Skeletal muscle satellite cell (primary cell): ENCODE results near the gene NOS1AP.
"Not testable (repeated sequence)": the region's sequence is repeated elsewhere in the genome, so short reads cannot be mapped to it uniquely, and the experiment has no call there.

Source experiments
- H3K27me3 ChIP-seq: 2 replicates; pipeline ENCODE4 v1.7.0; 2013; ENCODE audit warnings: low read length; ENCODE audit not compliant: control insufficient read depth, insufficient read depth
- H3K36me3 ChIP-seq: 2 replicates; pipeline ENCODE4 v1.7.0; 2013; ENCODE audit warnings: mild to moderate bottlenecking, control low read depth, low read length; ENCODE audit not compliant: insufficient read depth
- H3K4me1 ChIP-seq: 2 replicates; pipeline ENCODE4 v1.7.0; 2013; ENCODE audit warnings: low read length; ENCODE audit not compliant: control insufficient read depth, insufficient read depth
- H3K4me2 ChIP-seq: 2 replicates; pipeline ENCODE4 v1.7.0; 2013; ENCODE audit warnings: mild to moderate bottlenecking, low read length
- H3K4me3 ChIP-seq: 2 replicates; pipeline ENCODE4 v1.7.0; 2013; ENCODE audit warnings: low read length
- H3K9ac ChIP-seq: 2 replicates; pipeline ENCODE4 v1.7.0; 2013; ENCODE audit warnings: mild to moderate bottlenecking, low read depth, low read length, moderate library complexity
- H3K9me3 ChIP-seq: replicated peaks from 2 replicates; pipeline ENCODE4 v1.7.0; 2013; ENCODE audit warnings: mild to moderate bottlenecking, control low read depth, low read length

Gene NOS1AP

DNA sequence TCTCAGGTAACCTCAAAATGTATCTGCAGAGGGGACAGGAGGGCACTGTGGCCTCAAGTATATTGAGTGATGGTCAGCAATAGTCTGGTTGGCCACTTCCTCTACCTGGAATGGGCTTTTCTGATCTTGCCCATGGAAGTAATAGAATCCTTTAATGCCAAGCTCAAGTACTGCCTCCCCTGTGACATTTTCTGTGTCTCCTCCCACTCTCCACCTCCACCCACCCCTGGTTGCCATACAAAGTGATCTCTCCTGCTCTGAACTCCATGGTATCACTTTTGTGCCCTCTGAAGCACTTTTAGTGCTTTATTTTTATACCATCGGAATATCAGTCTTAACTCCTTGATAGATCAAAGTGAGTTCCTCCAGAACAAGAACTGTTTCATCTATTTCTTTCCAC, 9.2 kb upstream of the NOS1AP start:
- no peak overlapping the region for H3K4me2 ChIP-seq
- H3K27me3 ChIP-seq = peaks cover 23% of the 10 kb centered on the region
- H3K4me1 ChIP-seq = peaks cover 3% of the 10 kb centered on the region
- no peak overlapping the region for H3K4me3 ChIP-seq
- no peaks in the 10 kb centered on the region for H3K36me3 ChIP-seq
- no peaks in the 10 kb centered on the region for H3K9me3 ChIP-seq
- H3K9ac ChIP-seq = no peak overlapping the region

GRCh38 chr1:162062542-162063015, 6.9 kb upstream of the NOS1AP start:
- H3K4me1 ChIP-seq = no peaks in the 10 kb centered on the region
- H3K4me3 ChIP-seq = no peak overlapping the region
- no peak overlapping the region for H3K4me2 ChIP-seq
- H3K36me3 ChIP-seq = no peaks in the 10 kb centered on the region
- H3K9me3 ChIP-seq = no peaks in the 10 kb centered on the region
- H3K27me3 ChIP-seq = peaks cover 21% of the 10 kb centered on the region
- no peak overlapping the region for H3K9ac ChIP-seq

DNA sequence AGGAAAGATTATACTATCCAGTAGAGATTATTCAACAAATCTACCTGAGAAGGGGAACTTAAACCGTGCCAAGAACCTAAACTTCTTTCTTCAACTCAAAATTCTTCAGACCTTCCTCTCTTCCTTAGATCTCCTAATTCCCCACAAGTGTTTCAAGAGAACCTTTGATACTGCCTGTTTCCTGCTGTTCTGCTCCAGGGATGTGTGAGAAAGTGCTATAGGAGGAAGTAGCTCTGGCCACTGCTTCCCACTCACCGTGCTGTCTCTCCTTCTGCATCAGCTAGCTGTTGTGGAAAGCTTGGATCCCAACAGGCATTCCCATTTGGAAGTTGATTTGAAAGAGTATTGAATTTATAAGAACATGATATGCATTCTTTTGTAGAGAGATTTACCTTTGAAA, 4.5 kb upstream of the NOS1AP start:
- Histone ChIP-seq H3K9ac (no peak overlapping the region), H3K4me3 (no peak overlapping the region), H3K36me3 (no peaks in the 10 kb centered on the region), H3K27me3 (peaks cover 36% of the 10 kb centered on the region), H3K4me1 (peaks cover 7% of the 10 kb centered on the region), H3K9me3 (no peaks in the 10 kb centered on the region), H3K4me2 (no peak overlapping the region)

- H3K4me2 ChIP-seq, H3K9me3 ChIP-seq, H3K4me3 ChIP-seq, H3K9ac ChIP-seq, H3K36me3 ChIP-seq: not testable (repeated sequence)
- Histone ChIP-seq H3K27me3 (peaks cover 46% of the 10 kb centered on the region), H3K4me1 (peaks cover 11% of the 10 kb centered on the region)
Measured at GRCh38 chr1:162066836-162067235, 2.7 kb upstream of the NOS1AP start.

- peaks cover 11% of the 10 kb centered on the region for H3K4me1 ChIP-seq
- H3K4me2 ChIP-seq = no peak overlapping the region
- no peak overlapping the region for H3K4me3 ChIP-seq
- H3K36me3 ChIP-seq = no peaks in the 10 kb centered on the region
- no peak overlapping the region for H3K9ac ChIP-seq
- H3K27me3 ChIP-seq = peaks cover 48% of the 10 kb centered on the region
- H3K9me3 ChIP-seq = no peaks in the 10 kb centered on the region
Measured at GRCh38 chr1:162067466-162067865, 2.0 kb upstream of the NOS1AP start.

DNA sequence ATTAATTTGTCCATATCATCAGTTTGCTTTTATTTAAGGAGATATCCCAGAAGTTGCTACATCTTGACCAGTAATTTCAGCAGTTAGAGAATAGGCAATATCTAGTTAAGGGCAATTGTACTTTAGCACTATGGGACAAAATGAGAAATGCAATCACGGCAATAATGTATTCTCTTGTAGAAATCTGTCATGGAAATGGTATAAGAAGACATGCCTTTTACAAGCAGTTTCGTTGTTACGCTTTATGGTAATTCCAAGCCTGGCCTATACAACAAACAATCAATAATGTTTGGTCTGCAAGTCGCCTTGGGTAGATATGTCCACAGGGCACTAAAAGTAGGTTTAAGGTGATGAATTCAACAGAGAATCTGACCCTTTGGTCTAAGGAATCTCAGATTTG, 1.2 kb upstream of the NOS1AP start:
- Histone ChIP-seq H3K4me3 (no peak overlapping the region), H3K4me2 (no peak overlapping the region), H3K27me3 (peaks cover 46% of the 10 kb centered on the region), H3K36me3 (no peaks in the 10 kb centered on the region), H3K9ac (no peak overlapping the region), H3K4me1 (peaks cover 11% of the 10 kb centered on the region), H3K9me3 (no peaks in the 10 kb centered on the region)

- Histone ChIP-seq H3K27me3 (peaks cover 56% of the 10 kb centered on the region), H3K4me3 (peak overlapping the region; percentile 86), H3K9ac (peak overlapping the region; percentile 48), H3K36me3 (no peaks in the 10 kb centered on the region), H3K9me3 (peaks cover 4% of the 10 kb centered on the region), H3K4me1 (peaks cover 11% of the 10 kb centered on the region), H3K4me2 (peak overlapping the region; percentile 96)
Measured at GRCh38 chr1:162070094-162070748, 730 bp downstream of the NOS1AP start.

DNA sequence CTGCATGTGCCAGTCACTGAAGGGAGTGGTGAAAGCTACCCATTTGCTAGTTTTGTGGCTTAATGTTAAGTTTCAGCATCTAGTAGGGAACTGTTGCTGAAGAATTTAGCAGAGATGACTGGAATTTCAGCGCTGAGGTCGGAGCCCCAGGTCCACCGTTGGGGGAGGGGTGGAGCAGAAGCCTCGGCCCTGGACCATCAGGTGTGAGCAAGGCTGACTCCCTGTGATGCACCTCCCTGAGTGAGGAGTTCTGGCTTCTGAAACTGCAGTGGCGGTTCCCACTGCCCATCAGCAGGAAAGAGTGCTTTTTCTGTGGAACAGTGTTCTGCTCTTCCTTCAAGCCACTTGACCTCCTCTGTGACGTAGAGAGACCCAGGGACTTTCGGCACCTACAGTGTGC, 1.3 kb downstream of the NOS1AP start:
- Histone ChIP-seq H3K4me3 (no peak overlapping the region), H3K36me3 (no peaks in the 10 kb centered on the region), H3K4me1 (peaks cover 11% of the 10 kb centered on the region), H3K4me2 (peak overlapping the region; percentile 34), H3K9me3 (peaks cover 4% of the 10 kb centered on the region), H3K27me3 (peaks cover 56% of the 10 kb centered on the region), H3K9ac (no peak overlapping the region)

GRCh38 chr1:162072740-162073139, 3.2 kb downstream of the NOS1AP start:
- Histone ChIP-seq H3K36me3 (no peaks in the 10 kb centered on the region), H3K4me1 (peaks cover 11% of the 10 kb centered on the region), H3K4me2 (no peak overlapping the region), H3K27me3 (peaks cover 57% of the 10 kb centered on the region), H3K9ac (no peak overlapping the region), H3K9me3 (peaks cover 4% of the 10 kb centered on the region), H3K4me3 (no peak overlapping the region)

DNA sequence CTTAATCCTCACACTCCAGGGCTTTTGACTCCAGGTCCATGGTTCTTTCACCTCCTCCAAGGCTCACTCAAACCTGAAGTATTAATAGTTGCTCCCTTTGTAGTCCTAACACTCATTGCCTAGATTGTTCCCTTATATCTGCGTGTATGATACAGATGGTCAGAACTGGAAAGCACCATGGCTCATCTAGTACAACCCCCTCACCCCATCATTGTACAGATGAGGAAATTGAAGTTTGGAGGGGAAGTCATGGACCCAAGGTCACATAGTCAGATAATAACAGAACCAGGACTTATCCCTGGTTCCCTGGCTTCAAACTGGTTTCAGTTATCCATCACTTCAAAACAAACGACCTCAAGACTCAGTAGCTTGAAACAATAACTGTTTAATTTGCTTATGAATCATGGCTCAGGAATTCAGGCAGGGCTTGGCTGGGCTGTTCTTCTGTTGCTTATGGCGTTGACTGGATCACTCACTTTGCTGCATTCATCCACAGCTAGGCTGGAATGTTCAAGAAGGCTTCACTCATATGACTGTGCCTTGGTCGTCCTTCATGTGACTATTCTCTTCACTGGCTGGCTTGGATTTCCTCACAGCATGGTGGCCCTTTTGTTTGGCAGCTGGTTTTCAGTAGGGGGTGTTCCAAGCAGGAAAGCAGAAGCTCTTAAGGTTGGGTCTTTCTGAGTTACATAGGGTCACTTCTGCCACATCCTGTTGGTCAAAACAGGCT, 5.0 kb downstream of the NOS1AP start:
- Histone ChIP-seq H3K4me3 (no peak overlapping the region), H3K36me3 (no peaks in the 10 kb centered on the region), H3K4me1 (peaks cover 8% of the 10 kb centered on the region), H3K27me3 (peaks cover 51% of the 10 kb centered on the region), H3K9ac (no peak overlapping the region), H3K4me2 (no peak overlapping the region), H3K9me3 (peaks cover 4% of the 10 kb centered on the region)

DNA sequence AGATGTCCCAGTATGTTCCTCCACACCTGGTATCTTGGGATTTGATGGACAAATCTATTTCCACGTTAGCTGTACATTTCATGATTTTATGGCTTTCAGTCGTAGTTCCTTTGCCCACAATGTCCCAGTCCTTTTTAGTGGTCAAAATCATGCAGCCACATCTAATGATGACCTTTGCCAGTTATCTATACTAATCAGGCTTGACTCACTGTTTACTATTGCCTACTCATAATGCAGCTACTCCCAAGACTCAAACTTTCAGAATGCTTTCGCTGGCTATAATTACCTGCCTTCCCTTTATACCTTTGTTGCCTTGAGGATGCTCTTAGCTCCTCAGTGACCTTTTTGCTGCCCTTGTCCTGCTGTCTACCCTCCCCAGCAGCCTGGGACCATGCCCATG, 6.4 kb downstream of the NOS1AP start:
- Histone ChIP-seq H3K4me3 (no peak overlapping the region), H3K4me1 (no peaks in the 10 kb centered on the region), H3K4me2 (no peak overlapping the region), H3K36me3 (no peaks in the 10 kb centered on the region), H3K9me3 (peaks cover 4% of the 10 kb centered on the region), H3K27me3 (peaks cover 40% of the 10 kb centered on the region), H3K9ac (no peak overlapping the region)
